ENCODE results near the gene FGF10. TPM values are rescaled to one million over a fixed set of nuclear protein-coding genes. Genes with fewer than 3 reads are reported as not detected.

Gene FGF10
- total and polyA plus RNA-seq, 2 of the 4 experiments (the other 2 are of a cell fraction), result not detected

GRCh38 chr5:44387921-44388320 is 1.3 kb downstream of the FGF10 start:
- Histone ChIP-seq H3K4ac (ENCODE audit: low read depth, low read length) (no peak overlapping the region), H4K91ac (ENCODE audit: insufficient read depth, low read depth, low read length) (no peak overlapping the region), H4K5ac (ENCODE audit: low read depth, low read length) (no peak overlapping the region), H3K56ac (ENCODE audit: extremely low read depth, insufficient read depth, low read length) (no peak overlapping the region), H3K79me1 (ENCODE audit: low read depth in 1 of 2, low read length in 2 of 2) (no peaks in the 10 kb centered on the region), H2AK5ac (ENCODE audit: low read depth, low read length) (no peak overlapping the region), H3K27ac (ENCODE audit: insufficient read depth, low read length) (no peak overlapping the region), H2BK120ac (ENCODE audit: low read depth, low read length) (no peak overlapping the region), H3K4me3 (ENCODE audit: insufficient read depth, low read depth, low read length) (no peak overlapping the region; the same call in 1 of the 2 replicates), H3K14ac (replicated peaks; ENCODE audit: low read depth, low read length) (no peak overlapping the region), H4K20me1 (ENCODE audit: insufficient read depth, low read length) (no peaks in the 10 kb centered on the region), H2AK9ac (replicated peaks; ENCODE audit: low read depth, low read length, poor library complexity) (no peak overlapping the region), H3K9ac (ENCODE audit: low read depth, low read length) (no peak overlapping the region), H3K36me3 (ENCODE audit: control insufficient read depth, insufficient read depth, low read length) (no peaks in the 10 kb centered on the region), H3K9me1 (ENCODE audit: insufficient read depth, low read length) (no peaks in the 10 kb centered on the region; the same call in 1 of the 2 replicates), H4K8ac (ENCODE audit: low read depth in 2 of 2, low read length in 2 of 2) (no peak overlapping the region), H3K4me2 (ENCODE audit: low read depth, low read length) (no peak overlapping the region; the same call in 1 of the 2 replicates), H3K23ac (ENCODE audit: low read depth, low read length) (no peak overlapping the region), H3K4me1 (ENCODE audit: control insufficient read depth, insufficient read depth, low read length) (no peaks in the 10 kb centered on the region), H3K27me3 (ENCODE audit: control insufficient read depth, insufficient read depth, low read length) (peaks cover 17% of the 10 kb centered on the region; the same call in 1 of the 2 replicates), H2BK20ac (ENCODE audit: low read depth, low read length) (no peak overlapping the region), H3K9me3 (ENCODE audit: control insufficient read depth, insufficient read depth, low read length) (no peaks in the 10 kb centered on the region), H2BK15ac (ENCODE audit: low read depth, low read length) (no peak overlapping the region), H2AFZ (replicated peaks; ENCODE audit: low read length, poor library complexity) (no peak overlapping the region), H3K18ac (ENCODE audit: low read depth, low read length) (no peak overlapping the region), H2BK5ac (ENCODE audit: low read depth, low read length, poor library complexity, severe bottlenecking) (no peak overlapping the region)
- ChIA-PET CTCF (no interaction called here), POLR2A (ENCODE audit: unreplicated experiment) (no interaction called here)
- in situ Hi-C loops (cut with MboI; ENCODE audit: low sequenced_read_pairs), result no loop called here
- intact Hi-C loops (cut with micrococcal nuclease), result no loop called here
- dilution Hi-C loops (cut with HindIII; ENCODE audit: low sequenced_read_pairs, unreplicated experiment), result no loop called here
- ATAC-seq (ENCODE audit: low read depth) (no peak), DNase-seq (no peak)
- no peak for TF ChIP-seq ELK1 (IDR thresholded peaks at IDR 0.05; ENCODE audit: borderline replicate concordance, low read depth, low read length)
- TF ChIP-seq RAD21 (IDR thresholded peaks at IDR 0.05; ENCODE audit: low read length), result no peak
- TF ChIP-seq BHLHE40 (IDR thresholded peaks at IDR 0.05; ENCODE audit: low read depth, low read length), result no peak
- TF ChIP-seq MAZ (IDR thresholded peaks at IDR 0.05; ENCODE audit: borderline replicate concordance, low read depth, low read length), result no peak
- TF ChIP-seq MXI1 (IDR thresholded peaks at IDR 0.05; ENCODE audit: borderline replicate concordance, low read depth, low read length), result no peak
- no peak for TF ChIP-seq USF2 (IDR thresholded peaks at IDR 0.05; ENCODE audit: low read depth, low read length)
- TF ChIP-seq CHD1 (IDR thresholded peaks at IDR 0.05; ENCODE audit: low read depth, low read length), result no peak
- TF ChIP-seq SMC3 (IDR thresholded peaks at IDR 0.05; ENCODE audit: low read depth, low read length), result no peak
- TF ChIP-seq RCOR1 (IDR thresholded peaks at IDR 0.05; ENCODE audit: insufficient replicate concordance, low read length), result no peak
- no TSS peak for BruUV-seq (replicated peaks)
- 0% methylated on average over 1 of the region's 11 CpGs; no CpG with 5 or more reads in 1 of the 2 experiments for WGBS, 2 experiments (ENCODE audit: extremely low coverage in 2 of 2, insufficient read length in 1 of 2)
